ENCODE measurements around the gene SLC25A48.

DNA sequence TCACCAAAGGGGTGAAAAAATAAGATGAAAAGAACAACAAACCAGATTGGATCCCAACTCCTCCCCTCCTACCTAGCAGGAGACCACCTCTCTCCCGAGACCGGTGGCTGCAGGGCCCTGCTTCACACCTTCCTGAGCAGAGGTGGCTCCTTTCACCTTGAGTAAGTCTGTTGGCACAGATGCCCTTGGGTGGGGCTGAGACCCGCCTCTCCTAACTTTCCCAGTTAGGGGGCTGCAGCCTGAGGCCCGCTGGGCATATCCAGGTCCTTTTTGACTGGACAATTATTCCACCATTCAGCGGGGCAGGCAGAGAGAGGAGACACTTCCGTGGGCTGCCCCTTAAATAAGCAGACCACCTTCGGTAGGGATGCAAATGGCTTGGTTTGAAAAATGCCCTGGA lies 1.3 kb downstream of the SLC25A48 start:
- TF ChIP-seq, protein P1, sequence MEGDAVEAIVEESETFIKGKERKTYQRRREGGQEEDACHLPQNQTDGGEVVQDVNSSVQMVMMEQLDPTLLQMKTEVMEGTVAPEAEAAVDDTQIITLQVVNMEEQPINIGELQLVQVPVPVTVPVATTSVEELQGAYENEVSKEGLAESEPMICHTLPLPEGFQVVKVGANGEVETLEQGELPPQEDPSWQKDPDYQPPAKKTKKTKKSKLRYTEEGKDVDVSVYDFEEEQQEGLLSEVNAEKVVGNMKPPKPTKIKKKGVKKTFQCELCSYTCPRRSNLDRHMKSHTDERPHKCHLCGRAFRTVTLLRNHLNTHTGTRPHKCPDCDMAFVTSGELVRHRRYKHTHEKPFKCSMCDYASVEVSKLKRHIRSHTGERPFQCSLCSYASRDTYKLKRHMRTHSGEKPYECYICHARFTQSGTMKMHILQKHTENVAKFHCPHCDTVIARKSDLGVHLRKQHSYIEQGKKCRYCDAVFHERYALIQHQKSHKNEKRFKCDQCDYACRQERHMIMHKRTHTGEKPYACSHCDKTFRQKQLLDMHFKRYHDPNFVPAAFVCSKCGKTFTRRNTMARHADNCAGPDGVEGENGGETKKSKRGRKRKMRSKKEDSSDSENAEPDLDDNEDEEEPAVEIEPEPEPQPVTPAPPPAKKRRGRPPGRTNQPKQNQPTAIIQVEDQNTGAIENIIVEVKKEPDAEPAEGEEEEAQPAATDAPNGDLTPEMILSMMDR (IDR thresholded peaks at IDR 0.05; ENCODE audit: borderline replicate concordance, extremely low read depth, low read length, poor library complexity, severe bottlenecking): no peak
- TF ChIP-seq EZH2 (IDR thresholded peaks at IDR 0.05; ENCODE audit: borderline replicate concordance, low read depth, low read length, severe bottlenecking): no peak
